GM21360 (cell line): ENCODE measurements around the gene COLQ.

ENCODE experiments used
- ATAC-seq: cut with Tn5 transposase; IDR thresholded peaks from one replicate; pipeline ENCODE4 v1.9.1; 2021; ENCODE audit warnings: mild to moderate bottlenecking, moderate library complexity; ENCODE audit not compliant: unreplicated experiment

COLQ gene

DNA sequence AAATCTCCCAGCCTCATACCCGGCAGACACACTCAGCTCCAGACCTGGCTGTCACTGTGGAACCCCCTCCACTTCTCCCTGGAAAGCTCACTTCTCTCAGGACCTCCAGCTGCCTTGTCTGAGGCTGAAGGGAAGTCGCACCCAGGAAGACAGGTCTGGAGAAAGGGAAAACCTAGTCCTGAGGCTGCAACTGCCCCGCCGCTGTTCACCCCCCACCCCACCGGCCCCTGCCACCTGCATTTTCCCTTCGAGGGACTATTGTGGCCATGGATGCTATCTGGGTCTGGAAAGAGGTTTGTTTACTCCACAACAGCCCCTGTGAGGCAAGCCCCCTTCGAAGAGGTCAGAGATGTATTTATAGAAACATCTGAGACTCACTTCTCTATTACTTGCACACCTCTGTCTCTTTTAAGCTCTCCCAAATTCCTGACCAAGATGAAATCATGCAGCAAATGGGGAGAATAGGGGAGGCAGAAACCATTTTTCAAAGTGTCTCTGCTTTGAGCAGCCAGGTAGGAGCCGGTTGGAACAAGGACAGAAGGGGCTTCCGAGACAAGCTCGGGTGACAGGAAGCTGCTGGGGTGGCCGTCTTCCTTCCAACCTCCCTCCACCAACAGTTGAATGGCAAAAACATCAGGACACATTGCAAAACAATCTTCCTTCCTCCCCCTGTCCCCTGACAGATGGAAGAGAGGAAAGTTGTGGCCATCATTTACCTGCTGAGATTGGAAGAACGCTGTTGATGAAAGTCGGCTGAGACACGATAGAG is 518 bp downstream of the COLQ start:
- no peak for ATAC-seq

DNA sequence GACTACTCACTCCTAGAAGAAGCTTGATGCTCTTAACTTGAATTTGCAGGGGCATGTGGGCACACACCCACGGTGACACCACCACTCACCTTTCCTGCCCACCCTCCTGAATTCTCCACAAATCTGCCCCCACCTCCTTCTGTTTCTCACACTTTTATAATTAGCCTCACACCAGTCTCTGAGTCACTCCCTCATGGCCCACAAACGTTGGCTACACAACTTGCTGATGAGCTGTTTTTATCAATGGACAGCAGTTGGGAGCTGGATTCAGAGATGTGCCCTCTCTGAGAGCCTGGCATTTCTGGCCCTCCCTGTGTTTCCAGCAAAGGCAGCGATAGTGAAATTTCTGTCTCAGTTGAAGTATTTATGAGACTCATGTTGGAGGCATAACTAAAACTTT is 1.3 kb downstream of the COLQ start:
- no peak for ATAC-seq

DNA sequence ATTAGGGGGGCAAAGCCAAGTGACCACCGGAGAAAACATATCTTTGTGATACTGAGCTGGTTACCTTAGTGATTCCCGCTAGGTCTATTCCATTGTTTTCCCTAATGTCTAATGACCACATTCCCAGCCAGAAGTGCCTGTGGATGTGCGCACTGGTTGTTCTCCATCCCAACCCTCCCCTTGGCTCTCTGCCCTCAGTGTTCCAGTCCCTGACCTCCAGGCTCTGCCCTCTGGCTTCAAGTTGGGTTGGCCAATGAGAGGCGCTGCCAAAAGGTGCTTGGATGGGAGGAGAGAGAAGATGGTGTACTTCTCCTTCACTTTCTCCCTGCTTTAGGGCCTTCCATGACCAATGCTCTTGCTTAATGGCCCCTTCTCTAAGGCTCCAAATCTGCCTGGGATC is 2.4 kb downstream of the COLQ start:
- no peak for ATAC-seq

DNA sequence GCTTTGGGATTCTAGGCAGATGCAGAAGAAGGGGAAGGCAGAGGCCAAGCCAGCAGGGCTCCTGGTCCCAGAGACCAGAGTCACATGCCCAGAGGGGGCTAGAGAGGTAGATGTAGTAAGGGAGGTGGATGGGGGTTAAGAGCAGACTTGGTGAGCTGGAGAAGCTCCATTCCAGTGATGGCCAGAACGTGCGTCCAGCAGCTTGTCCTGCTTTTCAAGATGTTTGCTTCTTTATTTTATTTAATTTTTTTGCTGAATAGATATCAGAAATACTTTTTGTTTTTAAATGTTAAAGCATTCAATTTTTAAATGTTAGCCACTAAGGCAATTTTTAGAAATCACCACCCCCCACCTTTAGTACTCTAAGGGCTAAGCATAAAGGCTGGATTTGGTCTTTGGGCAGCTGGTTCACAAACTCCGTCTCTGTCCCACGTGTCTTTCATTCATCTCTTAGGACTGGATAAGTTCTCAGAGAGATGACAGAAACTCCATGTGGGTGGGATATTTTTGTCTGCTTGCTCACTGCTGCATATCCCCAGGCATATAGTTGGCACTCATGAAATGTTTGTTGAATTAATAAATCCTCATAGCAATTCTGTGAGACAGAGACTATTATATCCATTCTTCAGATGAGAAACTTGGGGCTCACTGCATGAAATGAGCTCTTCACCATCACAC is 6.7 kb downstream of the COLQ start:
- no peak for ATAC-seq

DNA sequence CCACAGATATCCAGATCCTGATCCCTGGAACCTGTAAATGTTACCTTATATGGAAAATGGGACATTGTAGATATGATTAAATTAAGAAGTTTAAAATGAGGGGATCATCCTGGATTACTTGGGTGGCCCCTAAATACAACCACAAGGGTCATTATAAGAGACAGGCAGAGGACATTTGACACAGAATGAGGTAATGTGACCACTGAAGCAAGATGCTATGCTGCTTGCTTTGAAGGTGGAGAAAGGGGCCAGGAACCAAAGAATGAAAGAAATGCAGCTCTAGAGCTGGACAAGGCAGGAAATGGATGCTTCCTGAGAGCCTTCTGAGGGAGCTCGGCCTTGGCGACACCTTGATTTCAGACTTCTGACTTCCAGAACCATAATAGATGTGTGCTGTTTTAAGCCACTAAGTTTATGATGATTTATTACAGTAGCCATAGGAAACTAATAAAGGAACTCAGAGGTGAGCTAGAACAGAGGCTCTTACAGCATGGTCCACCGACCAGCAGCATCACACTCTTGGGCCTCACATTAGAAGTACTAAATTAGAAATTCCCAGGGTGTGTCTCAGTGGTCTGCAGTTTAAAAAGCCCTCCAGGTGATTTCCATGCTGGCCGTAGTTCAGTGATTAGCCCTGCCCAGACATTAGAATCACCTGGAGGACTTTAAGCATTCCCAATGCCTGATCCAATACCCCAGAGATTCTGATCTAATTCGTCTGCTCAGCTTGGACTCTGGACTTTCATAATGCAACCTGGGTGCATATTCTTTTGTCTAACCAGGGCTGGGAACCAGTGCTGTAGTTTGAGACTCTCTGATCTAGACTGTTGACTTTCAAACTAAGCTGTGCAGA is 7.5 kb downstream of the COLQ start:
- ATAC-seq: no peak

DNA sequence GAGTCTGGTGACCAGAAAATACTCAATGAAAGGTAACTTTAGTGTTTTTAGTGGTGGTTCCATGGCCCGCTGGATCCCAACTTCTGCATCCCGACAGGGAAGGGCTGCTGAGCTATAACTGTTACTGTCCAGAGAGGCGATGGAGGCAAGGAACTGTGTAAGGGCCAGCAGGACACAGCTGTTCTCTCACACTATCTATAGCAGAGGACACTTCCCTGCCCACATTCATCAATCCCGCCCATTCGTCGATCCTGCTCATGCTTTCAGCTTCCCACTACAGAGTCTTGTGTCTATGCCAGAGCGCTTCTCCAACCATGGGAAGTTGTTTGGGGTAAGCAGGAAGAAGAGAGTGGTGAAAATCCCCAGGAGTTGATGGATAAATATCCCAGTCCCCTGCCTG is 8.4 kb downstream of the COLQ start:
- no peak for ATAC-seq

DNA sequence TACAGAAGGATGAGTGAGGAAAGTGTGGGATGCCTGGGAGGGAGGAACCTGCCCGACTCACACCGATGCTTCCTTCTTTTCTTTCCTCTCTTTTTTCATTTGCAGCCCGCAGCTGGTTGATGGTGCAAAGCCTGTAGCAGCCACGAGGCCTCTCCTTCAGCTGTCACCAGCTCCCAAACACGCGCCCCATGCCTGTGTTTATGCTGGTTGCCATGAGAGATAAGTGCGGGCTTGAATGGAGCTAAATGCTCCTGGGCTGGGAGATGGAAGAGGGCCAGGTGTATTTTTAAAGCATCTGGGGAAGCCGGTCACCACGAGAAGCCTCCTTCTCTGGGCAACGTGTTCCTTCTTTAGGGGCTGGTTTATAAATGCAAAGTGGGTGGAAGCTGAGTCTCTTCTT is 9.3 kb downstream of the COLQ start:
- ATAC-seq: no peak

DNA sequence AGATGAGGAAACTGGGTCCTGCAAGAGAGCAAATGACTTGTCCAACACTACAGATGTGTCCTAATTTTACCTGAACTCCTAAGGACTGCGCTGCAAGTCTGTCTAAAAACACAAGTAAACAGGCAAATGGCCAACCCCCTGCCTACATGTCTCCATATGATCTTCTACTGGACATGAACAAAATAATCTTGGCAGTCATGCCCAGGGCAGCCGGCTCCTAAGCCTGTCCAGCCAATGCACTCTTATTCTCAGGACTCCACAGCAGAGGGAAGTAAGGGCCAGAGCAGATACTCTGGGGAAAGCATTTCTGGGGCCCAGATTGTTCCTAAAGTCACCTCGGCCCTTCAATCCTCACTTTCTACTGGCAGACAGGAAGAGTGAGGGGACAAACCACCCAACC is 10.3 kb downstream of the COLQ start:
- no peak for ATAC-seq

DNA sequence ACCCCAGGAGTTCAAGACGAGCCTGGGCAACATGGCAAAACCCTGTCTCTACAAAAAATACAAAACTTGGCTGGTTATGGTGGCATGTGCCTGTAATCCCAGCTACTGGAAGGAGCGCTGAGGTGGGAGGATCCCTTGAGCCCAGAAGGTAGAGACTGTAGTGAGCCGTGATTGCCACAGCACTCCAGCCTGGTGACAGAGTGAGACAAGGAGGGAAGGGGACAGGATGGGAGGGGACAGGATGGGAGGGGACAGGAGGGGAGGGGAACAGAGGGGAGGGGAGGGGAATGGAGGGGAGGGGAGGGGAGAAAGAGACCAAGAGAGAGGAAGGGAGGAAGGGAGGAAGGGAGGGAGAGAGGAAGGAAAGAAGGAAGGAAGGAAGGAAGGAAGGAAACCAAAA is 11.0 kb downstream of the COLQ start:
- ATAC-seq: no peak

DNA sequence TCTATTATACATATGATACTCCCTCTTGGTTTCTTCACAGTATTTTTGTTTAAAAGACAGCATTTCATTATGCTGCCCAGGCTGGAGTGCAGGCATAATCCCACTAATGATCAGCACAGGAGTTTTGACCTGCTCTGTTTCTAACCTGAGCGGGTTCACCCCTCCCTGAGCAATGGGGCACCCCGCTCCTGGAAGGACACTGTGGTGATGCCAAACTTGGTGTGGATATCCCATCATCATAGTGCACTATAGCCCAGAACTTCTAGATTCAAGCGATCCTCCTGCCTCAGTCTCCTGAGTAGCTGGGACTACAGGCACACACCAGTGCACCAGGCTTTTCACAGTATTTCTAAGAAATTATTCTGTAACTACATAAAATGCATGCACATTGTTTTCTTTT is 14.9 kb downstream of the COLQ start:
- ATAC-seq: no peak

DNA sequence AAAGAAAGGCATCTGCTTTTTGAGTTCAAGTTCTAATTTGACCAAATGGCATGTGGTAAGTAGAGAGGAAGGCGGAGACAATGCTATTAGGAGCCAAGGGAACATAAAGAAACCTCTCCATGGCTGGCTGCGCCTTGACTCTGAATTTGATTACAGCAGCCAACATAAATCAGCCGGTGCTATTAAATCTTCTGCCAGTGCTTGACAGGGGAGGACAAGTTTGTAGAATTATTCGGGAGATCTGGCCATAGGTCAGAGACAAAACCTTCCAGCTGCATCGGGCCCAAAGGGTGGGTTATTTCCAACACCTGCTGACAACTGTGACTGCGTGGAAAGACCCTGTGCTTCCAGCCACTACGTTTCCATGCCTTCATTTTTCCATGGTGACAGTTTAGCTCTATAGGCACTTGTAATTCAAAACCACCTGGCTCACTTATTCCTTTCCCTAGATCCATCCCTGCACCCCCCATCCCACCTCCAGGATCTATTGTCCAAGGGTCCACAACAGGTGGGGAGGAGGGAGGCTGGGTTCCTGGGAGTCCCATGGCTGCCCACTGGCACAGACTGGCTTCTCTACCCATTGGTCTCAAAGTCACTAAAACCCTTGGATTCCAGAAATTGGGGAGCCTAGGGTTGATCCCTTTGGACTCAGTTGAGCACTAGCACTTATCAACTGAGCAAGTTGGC is 15.9 kb downstream of the COLQ start:
- no peak for ATAC-seq

DNA sequence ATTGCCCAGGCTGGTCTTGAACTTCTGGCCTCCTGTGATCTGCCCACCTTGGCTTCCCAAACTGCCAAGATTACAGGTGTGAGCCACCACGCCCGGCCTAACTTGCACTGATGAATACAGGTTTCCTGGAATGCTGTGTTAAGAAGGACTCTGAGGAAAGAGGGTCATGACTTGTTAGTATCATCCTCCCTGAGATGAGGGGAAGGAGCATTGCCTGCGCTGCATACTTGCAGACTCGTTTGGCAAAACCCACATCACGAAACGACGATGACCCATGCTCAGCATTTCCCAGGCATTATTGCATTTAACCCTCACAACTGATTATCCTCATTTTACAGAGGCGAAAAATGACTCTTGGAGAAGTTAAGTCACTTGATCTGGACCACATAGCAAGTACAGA is 18.9 kb downstream of the COLQ start:
- no peak for ATAC-seq

DNA sequence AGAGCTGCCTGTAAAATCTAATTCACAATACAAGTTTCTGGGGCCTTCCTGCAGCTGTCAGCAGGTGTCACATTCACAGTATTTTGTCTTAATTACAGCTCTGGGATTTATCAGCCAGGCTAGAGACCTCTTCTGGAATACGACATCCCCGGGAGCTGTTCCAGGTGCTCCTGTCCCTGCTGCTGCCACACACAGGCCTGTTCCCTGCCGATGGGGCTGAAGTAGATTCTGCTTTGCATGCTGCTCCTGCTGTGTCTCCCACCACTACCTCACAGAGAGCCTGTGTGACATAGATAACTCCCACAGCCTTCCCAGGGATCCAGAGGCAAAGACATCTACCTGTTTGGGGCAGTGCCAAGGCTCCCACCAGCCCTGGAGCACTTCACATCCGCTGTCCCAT is 20.4 kb downstream of the COLQ start:
- ATAC-seq: no peak

DNA sequence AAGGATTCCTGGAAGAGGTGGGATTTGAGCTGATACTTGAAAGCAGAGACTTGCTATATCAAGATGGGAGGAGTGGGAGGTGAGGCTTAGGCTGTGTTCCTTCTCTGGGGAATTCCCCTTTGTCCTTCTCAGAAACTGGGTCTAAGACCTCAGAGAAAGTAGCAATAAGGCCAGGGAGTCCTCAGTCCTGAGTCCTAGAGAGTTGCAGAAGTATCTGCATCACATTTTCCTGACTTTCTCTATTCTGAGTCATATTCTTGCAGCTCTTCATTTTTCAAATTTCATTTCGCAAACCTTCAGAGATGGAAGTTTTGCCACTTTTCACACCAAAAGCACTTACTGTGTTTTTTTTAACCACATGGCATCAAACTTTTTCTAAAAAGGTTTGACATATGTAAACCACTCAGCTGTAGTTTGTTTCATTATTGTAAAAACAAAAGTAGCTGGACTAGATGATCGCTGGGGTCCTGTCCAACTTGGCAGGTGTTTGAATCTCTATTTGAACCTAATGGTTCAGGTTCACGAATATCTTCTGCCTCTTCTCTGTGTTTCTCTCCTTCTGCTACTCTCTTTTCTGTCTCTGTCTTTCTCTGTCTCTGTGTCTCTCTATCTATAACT is 21.3 kb downstream of the COLQ start:
- ATAC-seq: no peak

DNA sequence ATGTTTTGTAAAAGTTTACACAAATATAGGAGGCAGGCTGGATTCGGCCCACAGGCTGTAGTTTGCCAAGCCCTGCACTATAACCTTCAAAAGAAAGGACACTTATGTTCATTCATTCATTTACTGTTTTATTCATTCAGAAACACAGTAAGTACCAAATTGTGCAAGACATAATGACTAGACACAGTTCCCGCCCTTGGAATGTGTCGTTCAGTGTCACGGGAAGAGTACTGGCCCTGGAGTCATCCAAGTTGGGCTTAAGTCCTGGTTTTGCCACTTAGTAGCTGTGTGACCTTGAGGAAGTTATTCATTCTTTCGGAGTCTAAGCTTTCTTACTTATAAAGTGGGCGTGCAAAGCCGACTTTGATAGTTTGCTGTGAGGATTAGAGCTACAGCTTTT is 22.0 kb downstream of the COLQ start:
- ATAC-seq: no peak

DNA sequence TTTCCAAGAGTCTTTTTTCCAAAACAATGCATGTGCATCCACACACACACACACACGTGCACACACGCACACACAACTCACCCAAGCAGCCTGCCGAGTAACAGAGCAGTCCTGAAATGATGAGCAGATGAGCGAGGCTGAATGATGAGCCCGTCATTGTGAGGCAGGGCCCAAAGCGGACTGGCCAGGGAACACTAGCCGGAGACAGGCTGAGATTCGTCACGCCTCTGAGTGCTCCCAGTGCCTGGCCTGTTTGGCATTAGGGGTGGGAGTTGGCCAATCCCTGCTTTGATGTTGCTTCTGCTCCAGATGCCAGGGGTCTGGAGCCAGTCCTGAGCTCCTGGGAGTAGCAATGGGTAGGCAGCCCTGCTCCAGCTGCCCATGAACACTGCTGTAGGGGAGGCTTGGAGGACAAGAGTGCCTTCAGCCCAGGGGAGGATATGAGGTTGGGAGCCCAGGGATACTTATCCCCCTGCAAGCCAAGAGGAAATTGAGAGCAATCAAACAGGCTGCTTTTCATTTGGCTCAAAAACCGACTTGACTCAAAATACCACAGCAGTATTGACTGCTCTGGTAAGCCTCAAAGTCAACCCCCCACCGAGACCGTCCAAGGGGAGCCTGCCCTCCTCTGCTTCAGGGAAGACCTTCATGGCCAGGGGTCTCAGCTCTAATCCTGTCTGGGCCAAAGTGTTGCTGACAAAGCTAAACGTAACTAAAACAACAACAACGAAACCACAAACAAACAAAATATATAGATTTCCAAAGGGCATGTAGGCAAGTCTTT is 22.9 kb downstream of the COLQ start:
- no peak for ATAC-seq

DNA sequence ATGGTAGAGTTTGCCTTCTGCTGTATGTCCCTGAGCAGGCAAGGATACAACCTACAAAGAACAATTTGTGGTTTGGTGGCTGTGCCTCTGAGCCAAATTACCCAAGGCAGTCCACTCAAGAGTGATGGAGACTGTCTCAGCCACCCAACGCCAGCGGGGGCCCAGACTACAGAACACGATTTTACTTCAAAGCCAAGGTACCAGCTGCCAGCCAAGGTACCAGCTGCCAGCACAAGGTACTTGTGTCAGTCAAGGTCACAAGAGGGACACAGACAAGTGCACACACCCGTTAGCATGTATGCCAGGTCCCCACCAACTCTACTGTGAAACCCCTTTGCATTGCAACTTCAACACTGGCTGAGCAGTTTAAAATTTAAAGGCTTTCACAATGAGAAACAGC is 23.5 kb downstream of the COLQ start:
- ATAC-seq: no peak

DNA sequence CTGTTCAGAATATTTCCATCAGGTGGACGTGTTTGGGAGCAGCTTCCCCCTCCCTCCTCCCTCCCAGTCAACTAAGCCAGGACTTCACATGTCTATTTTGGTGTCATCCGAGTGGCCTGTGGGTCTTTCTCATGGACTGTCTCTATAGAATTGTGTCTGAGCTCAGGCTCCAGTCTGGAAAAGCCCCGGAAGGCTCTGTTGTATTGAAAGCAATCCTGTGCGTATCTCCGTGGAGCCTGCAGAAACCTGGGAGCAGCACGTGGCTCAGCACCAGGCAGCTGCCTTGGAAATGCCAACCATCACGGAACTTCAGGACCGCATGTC is 25.2 kb downstream of the COLQ start:
- no peak for ATAC-seq

DNA sequence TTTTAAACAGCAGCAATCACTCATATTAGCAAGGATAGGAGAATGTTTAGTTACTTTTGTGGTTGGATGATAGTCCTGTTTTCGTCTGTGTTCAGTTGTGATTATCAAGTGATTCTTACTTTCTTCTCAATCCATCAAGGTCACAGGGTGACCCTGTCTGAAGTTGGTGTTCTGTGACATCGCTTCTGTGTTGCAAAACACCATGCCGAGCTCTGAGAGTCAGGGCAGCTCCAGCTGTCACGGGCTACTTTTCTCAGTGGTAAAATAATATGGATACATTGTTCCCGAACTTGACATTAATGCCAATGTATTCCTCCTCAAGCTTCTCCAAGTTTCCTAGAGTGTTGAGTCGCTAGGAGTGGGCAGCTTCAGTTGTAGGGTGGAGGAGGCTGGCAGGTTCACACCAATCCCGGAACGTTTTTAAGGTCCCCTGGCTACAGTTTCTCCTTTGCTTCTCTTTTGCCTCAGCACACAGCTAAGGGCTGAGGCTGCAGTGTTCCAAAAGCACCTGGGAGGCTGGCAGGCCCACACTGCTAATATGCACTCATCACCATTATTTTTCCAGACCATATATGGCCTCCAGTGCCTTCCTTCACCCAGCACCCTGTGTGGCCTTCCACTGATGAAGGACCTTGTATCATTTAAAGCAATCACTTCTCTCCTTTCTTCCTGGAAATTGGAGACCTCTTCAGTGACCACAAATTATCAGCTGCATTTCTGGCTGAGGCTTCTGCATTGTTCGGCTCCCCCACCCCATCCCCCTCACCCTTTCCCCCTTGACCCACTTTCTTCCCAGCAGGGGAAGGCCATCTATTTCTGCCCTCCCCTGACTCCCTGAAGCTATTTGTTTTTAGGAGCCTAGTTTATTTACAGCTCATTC is 25.8 kb downstream of the COLQ start:
- no peak for ATAC-seq
